Astrocyte (in vitro differentiated cells and primary cell): ENCODE data around the gene ST8SIA6. TPM values are rescaled to one million over a fixed set of nuclear protein-coding genes. Genes with fewer than 3 reads are reported as not detected.

Experiments used
- DNase-seq: peaks from one replicate; pipeline ENCODE4 v3.0.0-alpha.2; 2010; ENCODE audit warnings: low read depth
- FAIRE-seq: peaks from 2 replicates; lab custom pipeline; 2011; peaks lifted over from hg19 to GRCh38; lab: Jason Lieb, UNC
- H2AFZ ChIP-seq: 2 replicates; pipeline ENCODE4 v1.6.0; 2012; ENCODE audit warnings: low read depth, low read length, inconsistent platforms
- H3K27ac ChIP-seq: 2 replicates; pipeline ENCODE4 v1.5.1; 2011; ENCODE audit warnings: low read depth, low read length, inconsistent platforms
- H3K27me3 ChIP-seq: 2 replicates; pipeline ENCODE4 v1.6.0; 2011; ENCODE audit warnings: low read length, inconsistent platforms; ENCODE audit not compliant: insufficient read depth
- H3K36me3 ChIP-seq: 2 replicates; pipeline ENCODE4 v1.5.1; 2011; ENCODE audit warnings: low read length, inconsistent platforms; ENCODE audit not compliant: insufficient read depth
- H3K4me1 ChIP-seq: 2 replicates; pipeline ENCODE4 v1.5.1; 2011; ENCODE audit warnings: low read length, inconsistent platforms; ENCODE audit not compliant: insufficient read depth
- H3K4me2 ChIP-seq: 2 replicates; pipeline ENCODE4 v1.6.0; 2012; ENCODE audit warnings: low read length, inconsistent platforms
- H3K4me3 ChIP-seq: 2 replicates; pipeline ENCODE4 v1.5.1; 2011; ENCODE audit warnings: low read depth, mild to moderate bottlenecking, low read length, inconsistent platforms; ENCODE audit not compliant: insufficient read depth
- H3K79me2 ChIP-seq: 2 replicates; pipeline ENCODE4 v1.6.0; 2012; ENCODE audit warnings: mild to moderate bottlenecking, low read length, inconsistent platforms; ENCODE audit not compliant: insufficient read depth
- H3K9ac ChIP-seq: 2 replicates; pipeline ENCODE4 v1.6.0; 2012; ENCODE audit warnings: mild to moderate bottlenecking, low read length, inconsistent platforms
- H3K9me3 ChIP-seq: 2 replicates; pipeline ENCODE4 v1.5.1; 2012; ENCODE audit warnings: low read depth, mild to moderate bottlenecking, low read length, inconsistent platforms; ENCODE audit not compliant: insufficient read depth
- H4K20me1 ChIP-seq: 2 replicates; pipeline ENCODE4 v1.6.0; 2012; ENCODE audit warnings: low read length, inconsistent platforms; ENCODE audit not compliant: insufficient read depth
- H3K27ac Mint-ChIP-seq: one replicate; pipeline ENCODE4 v1.8.0; 2021; ENCODE audit warnings: mild to moderate bottlenecking, mixed read lengths; ENCODE audit not compliant: unreplicated experiment
- H3K27me3 Mint-ChIP-seq: one replicate; pipeline ENCODE4 v1.8.0; 2021; ENCODE audit warnings: low read depth, mixed read lengths; ENCODE audit not compliant: unreplicated experiment
- H3K36me3 Mint-ChIP-seq: one replicate; pipeline ENCODE4 v1.8.0; 2021; ENCODE audit warnings: low read depth, mixed read lengths; ENCODE audit not compliant: unreplicated experiment
- H3K4me1 Mint-ChIP-seq: one replicate; pipeline ENCODE4 v1.8.0; 2021; ENCODE audit warnings: low read depth, mixed read lengths; ENCODE audit not compliant: unreplicated experiment
- H3K4me3 Mint-ChIP-seq: one replicate; pipeline ENCODE4 v1.8.0; 2021; ENCODE audit warnings: mild to moderate bottlenecking, moderate library complexity, mixed read lengths; ENCODE audit not compliant: unreplicated experiment
- H3K9me3 Mint-ChIP-seq: one replicate; pipeline ENCODE4 v1.8.0; 2021; ENCODE audit warnings: mild to moderate bottlenecking, mixed read lengths; ENCODE audit not compliant: unreplicated experiment
- EZH2 ChIP-seq: IDR thresholded peaks from 2 replicates; pipeline ENCODE4 v1.6.1; 2012; ENCODE audit warnings: mild to moderate bottlenecking, low read length, inconsistent platforms; ENCODE audit not compliant: insufficient read depth
- total RNA-seq: library from RNA; stranded (reverse); gene quantifications from 2 replicates; pipeline ENCODE4 v1.2.1, GENCODE V29; 2021
- TF ChIP-seq, protein P1 (sequence below): IDR thresholded peaks from 2 replicates; pipeline ENCODE4 v1.5.1; 2011; ENCODE audit warnings: low read depth, mild to moderate bottlenecking, inconsistent platforms, low read length, moderate library complexity; ENCODE audit not compliant: insufficient read depth

ST8SIA6 gene
- total RNA-seq, 1 donor from 2014 or later = not detected

DNA sequence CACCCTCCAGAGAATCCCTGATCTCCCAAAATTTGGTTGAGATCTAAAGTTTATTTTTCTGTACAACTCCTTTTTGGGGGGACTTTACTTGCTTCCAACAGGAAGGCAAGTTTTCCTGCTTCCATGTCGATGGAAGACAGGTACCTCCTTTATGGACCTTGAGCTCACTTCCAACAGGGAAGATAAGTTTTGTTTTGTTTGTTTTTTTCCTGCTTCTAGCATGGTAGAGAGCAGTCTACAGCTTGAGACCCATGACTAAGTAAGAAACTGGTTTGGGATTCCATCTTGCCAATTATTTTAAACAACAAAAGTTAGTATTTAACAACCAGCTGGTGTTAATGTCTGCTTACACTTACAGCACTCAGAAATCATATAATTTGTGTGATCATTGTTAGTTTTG is 74.4 kb downstream of the ST8SIA6 start:
- H3K36me3 Mint-ChIP-seq = no peaks in the 10 kb centered on the region
- TF ChIP-seq EZH2 = no peak
- TF ChIP-seq, protein P1, sequence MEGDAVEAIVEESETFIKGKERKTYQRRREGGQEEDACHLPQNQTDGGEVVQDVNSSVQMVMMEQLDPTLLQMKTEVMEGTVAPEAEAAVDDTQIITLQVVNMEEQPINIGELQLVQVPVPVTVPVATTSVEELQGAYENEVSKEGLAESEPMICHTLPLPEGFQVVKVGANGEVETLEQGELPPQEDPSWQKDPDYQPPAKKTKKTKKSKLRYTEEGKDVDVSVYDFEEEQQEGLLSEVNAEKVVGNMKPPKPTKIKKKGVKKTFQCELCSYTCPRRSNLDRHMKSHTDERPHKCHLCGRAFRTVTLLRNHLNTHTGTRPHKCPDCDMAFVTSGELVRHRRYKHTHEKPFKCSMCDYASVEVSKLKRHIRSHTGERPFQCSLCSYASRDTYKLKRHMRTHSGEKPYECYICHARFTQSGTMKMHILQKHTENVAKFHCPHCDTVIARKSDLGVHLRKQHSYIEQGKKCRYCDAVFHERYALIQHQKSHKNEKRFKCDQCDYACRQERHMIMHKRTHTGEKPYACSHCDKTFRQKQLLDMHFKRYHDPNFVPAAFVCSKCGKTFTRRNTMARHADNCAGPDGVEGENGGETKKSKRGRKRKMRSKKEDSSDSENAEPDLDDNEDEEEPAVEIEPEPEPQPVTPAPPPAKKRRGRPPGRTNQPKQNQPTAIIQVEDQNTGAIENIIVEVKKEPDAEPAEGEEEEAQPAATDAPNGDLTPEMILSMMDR = no peak
- H3K4me3 ChIP-seq = no peak overlapping the region

DNA sequence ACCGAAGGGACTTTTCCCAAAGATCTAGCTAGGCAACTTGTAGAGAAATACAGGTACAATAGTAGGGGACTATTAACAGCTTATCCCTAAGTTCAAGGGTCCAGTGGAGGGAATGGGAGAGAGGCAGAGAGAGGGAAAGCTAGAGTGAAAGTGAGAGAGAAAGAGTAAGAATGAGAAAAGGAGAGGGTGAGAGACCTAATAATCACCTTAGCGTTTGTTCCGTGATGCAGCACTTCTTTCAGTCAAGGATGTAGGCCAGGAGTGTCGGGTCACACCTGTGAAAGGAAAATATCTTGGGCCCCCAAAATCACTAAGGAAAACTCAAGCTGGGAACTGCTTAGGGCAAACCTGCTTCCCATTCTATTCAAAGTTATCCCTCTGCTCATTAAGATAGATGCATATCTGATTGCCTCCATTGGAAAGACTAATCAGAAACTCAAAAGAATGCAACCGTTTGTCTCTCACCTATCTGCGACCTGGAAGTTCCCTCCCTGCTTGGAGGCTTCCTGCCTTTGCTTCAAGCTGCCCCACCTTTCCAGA is 75.2 kb downstream of the ST8SIA6 start:
- H3K27ac Mint-ChIP-seq = no peak overlapping the region
- no peak for FAIRE-seq
- H2AFZ ChIP-seq = no peak overlapping the region

More for the DNA sequence above, 74.4 kb downstream of the ST8SIA6 start:
- Histone ChIP-seq H2AFZ (no peak overlapping the region), H3K79me2 (no peaks in the 10 kb centered on the region), H4K20me1 (no peaks in the 10 kb centered on the region), H3K4me1 (no peaks in the 10 kb centered on the region), H3K27me3 (no peaks in the 10 kb centered on the region), H3K27ac (no peak overlapping the region), H3K36me3 (no peaks in the 10 kb centered on the region), H3K9ac (no peak overlapping the region), H3K9me3 (no peaks in the 10 kb centered on the region), H3K4me2 (no peak overlapping the region)
- no peak overlapping the region for H3K4me3 Mint-ChIP-seq
- no peaks in the 10 kb centered on the region for H3K9me3 Mint-ChIP-seq
- no peaks in the 10 kb centered on the region for H3K4me1 Mint-ChIP-seq
- peaks cover under 1% of the 10 kb centered on the region for H3K27me3 Mint-ChIP-seq
- no peak overlapping the region for H3K27ac Mint-ChIP-seq
- FAIRE-seq (no peak), DNase-seq (no peak)

More for the DNA sequence above, 75.2 kb downstream of the ST8SIA6 start:
- Histone ChIP-seq H3K9ac (no peak overlapping the region), H3K4me1 (no peaks in the 10 kb centered on the region), H3K79me2 (no peaks in the 10 kb centered on the region), H3K36me3 (no peaks in the 10 kb centered on the region), H3K9me3 (no peaks in the 10 kb centered on the region), H4K20me1 (no peaks in the 10 kb centered on the region), H3K27ac (no peak overlapping the region), H3K4me2 (no peak overlapping the region), H3K4me3 (no peak overlapping the region), H3K27me3 (no peaks in the 10 kb centered on the region)
- DNase-seq = no peak
- no peak overlapping the region for H3K4me3 Mint-ChIP-seq
- no peaks in the 10 kb centered on the region for H3K4me1 Mint-ChIP-seq
- no peak for TF ChIP-seq EZH2
- TF ChIP-seq, protein P1 = no peak
- H3K27me3 Mint-ChIP-seq = no peaks in the 10 kb centered on the region
- no peaks in the 10 kb centered on the region for H3K36me3 Mint-ChIP-seq
- H3K9me3 Mint-ChIP-seq = no peaks in the 10 kb centered on the region
